H1 (cell line): ENCODE results near the gene SIGLEC10. TPM values are rescaled to one million over a fixed set of nuclear protein-coding genes. Genes with fewer than 3 reads are reported as not detected.

Experiments
- CTCF ChIA-PET: fragments of 300-600 bp; sonication (Branson Sonifier 250); formaldehyde crosslinking; loops from one replicate; lab custom pipeline; 2021; ENCODE audit not compliant: partially characterized antibody; lab: Charles Lee
- POLR2A ChIA-PET: fragments of 300-600 bp; sonication (Branson Sonifier 250); formaldehyde crosslinking; loops from one replicate; lab custom pipeline; 2021; ENCODE audit warnings: inconsistent platforms; ENCODE audit not compliant: partially characterized antibody; lab: Charles Lee
- DNase-seq, 2 experiments: peaks; one replicate each; pipeline versions ENCODE4 v3.0.0 to v3.0.0-alpha.2; 2010 to 2022; ENCODE audit warnings: low spot score in 2 of 2, low read depth in 1 of 2, mixed read lengths in 1 of 2
- FAIRE-seq: peaks from 2 replicates; lab custom pipeline; 2011; peaks lifted over from hg19 to GRCh38; lab: Jason Lieb, UNC
- H2AFZ ChIP-seq: 2 replicates; pipeline ENCODE4 v1.8.1; 2012; ENCODE audit warnings: low read length, inconsistent platforms
- H2AK5ac ChIP-seq: 2 replicates; pipeline ENCODE4 v1.6.1; 2013; ENCODE audit warnings: low read depth, low read length
- H2BK120ac ChIP-seq: replicated peaks from 2 replicates; pipeline ENCODE3; 2013; ENCODE audit warnings: low read depth, low read length, inconsistent platforms
- H2BK12ac ChIP-seq: 2 replicates; pipeline ENCODE4 v1.6.1; 2013; ENCODE audit warnings: low read depth, low read length
- H2BK15ac ChIP-seq: 2 replicates; pipeline ENCODE4 v1.6.1; 2013; ENCODE audit warnings: low read length
- H2BK20ac ChIP-seq: 2 replicates; pipeline ENCODE4 v1.6.1; 2013; ENCODE audit warnings: low read length
- H2BK5ac ChIP-seq: 2 replicates; pipeline ENCODE4 v1.6.1; 2013; ENCODE audit warnings: low read depth, low read length
- H3K14ac ChIP-seq: 2 replicates; pipeline ENCODE4 v1.6.1; 2013; ENCODE audit warnings: inconsistent platforms; ENCODE audit not compliant: insufficient read length
- H3K18ac ChIP-seq: 2 replicates; pipeline ENCODE4 v1.6.1; 2013; ENCODE audit warnings: low read length; ENCODE audit errors: extremely low read depth
- H3K23ac ChIP-seq: 2 replicates; pipeline ENCODE4 v1.6.1; 2013; ENCODE audit warnings: inconsistent platforms; ENCODE audit not compliant: insufficient read length
- H3K23me2 ChIP-seq: 2 replicates; pipeline ENCODE4 v1.6.1; 2013; ENCODE audit warnings: low read depth, low read length
- H3K27ac ChIP-seq: 2 replicates; pipeline ENCODE4 v1.6.1; 2011; ENCODE audit warnings: low read depth, low read length, inconsistent platforms
- H3K27me3 ChIP-seq, 4 experiments: replicated peaks in 1 of 4; 1 replicate in 1 of 4; 2 replicates in 3 of 4; pipeline versions ENCODE4 v1.6.1 to v1.8.1; 2011 to 2013; ENCODE audit warnings: low read length in 3 of 4, mild to moderate bottlenecking in 3 of 4, inconsistent platforms in 2 of 4, mixed read lengths in 2 of 4, moderate library complexity in 1 of 4; ENCODE audit not compliant: control insufficient read depth in 3 of 4, insufficient read depth in 3 of 4; ENCODE audit errors: extremely low read depth in 1 of 4
- H3K36me3 ChIP-seq, 4 experiments: 2 replicates each; pipeline versions ENCODE4 v1.6.1 to v1.8.1; 2011 to 2013; ENCODE audit warnings: mild to moderate bottlenecking in 4 of 4, low read length in 3 of 4, moderate library complexity in 2 of 4, control low read depth in 1 of 4, inconsistent platforms in 1 of 4; ENCODE audit not compliant: insufficient read depth in 4 of 4, control insufficient read depth in 2 of 4
- H3K4ac ChIP-seq: replicated peaks from 2 replicates; pipeline ENCODE3; 2013; ENCODE audit warnings: low read length, low read depth, mixed read lengths, inconsistent platforms; ENCODE audit not compliant: insufficient read length
- H3K4me1 ChIP-seq, 4 experiments: replicated peaks in 1 of 4; 1 replicate in 1 of 4; 2 replicates in 3 of 4; pipeline versions ENCODE4 v1.6.1 to v1.8.1; 2011 to 2013; ENCODE audit warnings: low read length in 3 of 4, inconsistent platforms in 2 of 4, mixed read lengths in 1 of 4; ENCODE audit not compliant: insufficient read depth in 4 of 4, control insufficient read depth in 3 of 4
- H3K4me2 ChIP-seq, 2 experiments: 2 replicates each; pipeline versions ENCODE4 v1.6.1 to v1.8.1; 2011 to 2013; ENCODE audit warnings: low read depth in 2 of 2, low read length in 2 of 2, control low read depth in 1 of 2, inconsistent platforms in 1 of 2, mild to moderate bottlenecking in 1 of 2; ENCODE audit not compliant: insufficient read depth in 1 of 2
- H3K4me3 ChIP-seq, 4 experiments: fragments of 200-600, 300-600 bp in 1 of 4; sonication (generic), shearing (Covaris generic), sonication (Bioruptor Twin) in 1 of 4; 2 replicates each; pipeline versions ENCODE4 v1.5.1 to v1.8.1; 2011 to 2016; ENCODE audit warnings: low read length in 4 of 4, low read depth in 3 of 4, control low read depth in 2 of 4, inconsistent platforms in 2 of 4, mild to moderate bottlenecking in 2 of 4, mixed read lengths in 1 of 4, moderate library complexity in 1 of 4; ENCODE audit not compliant: insufficient read depth in 2 of 4; ENCODE audit errors: extremely low read depth in 1 of 4
- H3K56ac ChIP-seq: replicated peaks from 2 replicates; pipeline ENCODE3; 2013; ENCODE audit warnings: low read depth, mild to moderate bottlenecking, mixed read lengths, low read length, inconsistent platforms; ENCODE audit not compliant: insufficient read length
- H3K79me1 ChIP-seq: 2 replicates; pipeline ENCODE4 v1.6.1; 2013; ENCODE audit warnings: low read depth, low read length, control low read depth
- H3K79me2 ChIP-seq, 2 experiments: 2 replicates each; pipeline versions ENCODE4 v1.6.1 to v1.8.1; 2012 to 2013; ENCODE audit warnings: low read length in 2 of 2, mild to moderate bottlenecking in 2 of 2, inconsistent platforms in 1 of 2; ENCODE audit not compliant: insufficient read depth in 2 of 2, control insufficient read depth in 1 of 2
- H3K9ac ChIP-seq, 4 experiments: replicated peaks in 1 of 4; 1 replicate in 1 of 4; 2 replicates in 3 of 4; pipeline versions ENCODE4 v1.6.1 to v1.8.1; 2011 to 2013; ENCODE audit warnings: low read depth in 3 of 4, low read length in 3 of 4, control low read depth in 2 of 4, mild to moderate bottlenecking in 2 of 4, moderate library complexity in 2 of 4, inconsistent platforms in 1 of 4; ENCODE audit errors: extremely low read depth in 1 of 4
- H3K9me3 ChIP-seq, 2 experiments: 2 replicates each; pipeline versions ENCODE4 v1.6.1 to v1.8.1; 2012 to 2013; ENCODE audit warnings: mild to moderate bottlenecking in 2 of 2, moderate library complexity in 2 of 2, control low read depth in 1 of 2, inconsistent platforms in 1 of 2, low read depth in 1 of 2, low read length in 1 of 2, mixed read lengths in 1 of 2; ENCODE audit not compliant: insufficient read depth in 2 of 2
- H4K20me1 ChIP-seq, 2 experiments: replicated peaks in 1 of 2; 2 replicates each; pipeline versions ENCODE3 to v1.8.1; 2011 to 2013; ENCODE audit warnings: inconsistent platforms in 2 of 2, low read length in 2 of 2, mild to moderate bottlenecking in 1 of 2; ENCODE audit not compliant: insufficient read depth in 2 of 2, control insufficient read depth in 1 of 2
- H4K5ac ChIP-seq: 2 replicates; pipeline ENCODE4 v1.6.1; 2013; ENCODE audit warnings: low read length, low read depth, mixed read lengths, inconsistent platforms; ENCODE audit not compliant: insufficient read length
- H4K8ac ChIP-seq: 2 replicates; pipeline ENCODE4 v1.8.0; 2013; ENCODE audit warnings: mild to moderate bottlenecking, moderate library complexity, low read length, inconsistent platforms; ENCODE audit not compliant: insufficient read depth; ENCODE audit errors: extremely low read depth
- H4K91ac ChIP-seq: replicated peaks from 2 replicates; pipeline ENCODE3; 2013; ENCODE audit warnings: low read length, mixed read lengths, inconsistent platforms; ENCODE audit not compliant: insufficient read length
- BCL11A ChIP-seq, 2 experiments: IDR thresholded peaks; one replicate each; pipeline ENCODE4 v1.6.1; 2011; ENCODE audit warnings: low read depth in 2 of 2, low read length in 2 of 2, mild to moderate bottlenecking in 2 of 2
- CTBP2 ChIP-seq: IDR thresholded peaks from 2 replicates; pipeline ENCODE4 v1.7.0; 2011; ENCODE audit warnings: borderline replicate concordance, mild to moderate bottlenecking, moderate library complexity, mixed read lengths, low read length; ENCODE audit not compliant: insufficient read depth, insufficient read length
- HDAC2 ChIP-seq, 2 experiments: fragments of 300-600 bp in 1 of 2; sonication (generic) in 1 of 2; IDR thresholded peaks; 2 replicates each; pipeline ENCODE4 v1.6.1; 2011 to 2012; ENCODE audit warnings: low read depth in 2 of 2, low read length in 2 of 2, mild to moderate bottlenecking in 2 of 2, moderate library complexity in 2 of 2, borderline replicate concordance in 1 of 2, inconsistent platforms in 1 of 2
- JUND ChIP-seq: IDR thresholded peaks from 2 replicates; pipeline ENCODE4 v1.6.1; 2011; ENCODE audit warnings: mild to moderate bottlenecking, improper control_type of control experiment, low read length
- MAFK ChIP-seq: IDR thresholded peaks from 2 replicates; pipeline ENCODE4 v1.6.1; 2012; ENCODE audit warnings: low read depth, mild to moderate bottlenecking, improper control_type of control experiment, low read length
- POLR2AphosphoS5 ChIP-seq: IDR thresholded peaks from 2 replicates; pipeline ENCODE4 v1.6.1; 2011; ENCODE audit warnings: low read depth, low read length
- SAP30 ChIP-seq: fragments of 300-600 bp; sonication (generic); IDR thresholded peaks from 2 replicates; pipeline ENCODE4 v1.7.1; 2012; ENCODE audit warnings: low read length, moderate library complexity, mild to moderate bottlenecking, inconsistent platforms; ENCODE audit not compliant: insufficient read depth, insufficient replicate concordance
- WGBS, 2 experiments: shearing (Covaris generic) in 1 of 2; methylation state at CpG; one replicate each; pipeline versions ENCODE4 v1.1.6 to v1.1.7; 2013 to 2015; ENCODE audit warnings: low lambda C conversion rate in 2 of 2, mixed read lengths in 2 of 2, inconsistent platforms in 1 of 2, low coverage in 1 of 2, missing lambda C conversion rate in 1 of 2; ENCODE audit not compliant: insufficient replicate concordance in 2 of 2, insufficient coverage in 1 of 2, insufficient read length in 1 of 2; ENCODE audit errors: extremely low coverage in 1 of 2, missing lambda C conversion rate in 1 of 2; 5-methylcytosine and 5-hydroxymethylcytosine counted together
- polyA plus RNA-seq, 7 experiments: library from polyadenylated mRNA; depleted of rRNA in 3 of 7; stranded (reverse) in 5 of 7; unstranded in 2 of 7; fragments of >200 nt in 5 of 7; fragments of 200-250 nt in 2 of 7; gene quantifications; 1 replicate in 5 of 7; 2 replicates in 1 of 7; 4 replicates in 1 of 7; pipeline versions ENCODE4 v1.2.1 to v1.2.3, GENCODE V29; 2011 to 2013; ENCODE audit warnings: missing spikeins in 2 of 7, mixed read lengths in 2 of 7
- total RNA-seq: library from RNA; stranded (reverse); fragmentation: NEBNext Ultra II Directional; extraction: Animal tissue kit (Norgen Biotek cat#: 25700); gene quantifications from 2 replicates; pipeline ENCODE4 v1.2.1, GENCODE V29; 2021

The SIGLEC10 gene
- total and polyA plus RNA-seq, 2 of the 8 experiments (the other 6 are each of a cell fraction or from before 2014, with no cell fraction given): 0.06 TPM; not detected in 1

GRCh38 chr19:51396175-51396574 lies 21.3 kb downstream of the SIGLEC10 start:
- Histone ChIP-seq H3K4me3 (no peak overlapping the region), H3K36me3 (peaks cover 0 to 3% (median 0%) of the 10 kb centered on the region in 4 experiments; a peak in 2 of 8 replicates), H3K27me3 (no peaks in the 10 kb centered on the region), H3K14ac (no peak overlapping the region), H3K79me2 (peaks cover 0 to 5% of the 10 kb centered on the region in 2 experiments; a peak in 2 of 4 replicates), H3K27ac (no peak overlapping the region), H2AFZ (no peak overlapping the region), H4K91ac (no peak overlapping the region)
- FAIRE-seq: no peak
- POLR2A ChIA-PET: interaction anchor here (1.3 to 1.4 kb wide), 2 partner anchors 41 to 57 kb away, joined by 3 to 4 read pairs; no protein-coding TSS in a partner anchor
- TF ChIP-seq MAFK: no peak
- no peak for TF ChIP-seq HDAC2 (IDR thresholded peaks at IDR 0.05; ENCODE audit: borderline replicate concordance in 1 of 2, low read depth in 2 of 2, low read length in 2 of 2)
- no peak for TF ChIP-seq SAP30
- no peak for TF ChIP-seq JUND
- no peak for TF ChIP-seq BCL11A (IDR thresholded peaks at IDR 0.05; ENCODE audit: low read depth in 2 of 2, low read length in 2 of 2)
- TF ChIP-seq POLR2AphosphoS5: no peak
- no peak for TF ChIP-seq CTBP2
- TF ChIP-seq, all 59 proteins: peak for 0
- Histone ChIP-seq H2BK15ac (no peak overlapping the region), H3K18ac (no peak overlapping the region), H3K4me2 (no peak overlapping the region; a peak in 1 of 4 replicates), H3K79me1 (no peaks in the 10 kb centered on the region), H4K8ac (no peak overlapping the region), H3K23ac (no peak overlapping the region), H2AK5ac (no peak overlapping the region), H3K56ac (no peak overlapping the region), H4K5ac (no peak overlapping the region), H2BK12ac (no peak overlapping the region), H3K23me2 (peaks cover 7% of the 10 kb centered on the region), H2BK20ac (no peak overlapping the region), H3K4me1 (peaks cover 0 to 7% (median 0%) of the 10 kb centered on the region in 4 experiments; a peak in 3 of 7 replicates), H3K4ac (no peak overlapping the region), H4K20me1 (no peaks in the 10 kb centered on the region), H2BK5ac (no peak overlapping the region), H3K9me3 (peaks cover 0 to under 1% of the 10 kb centered on the region in 2 experiments; a peak in 1 of 4 replicates), H2BK120ac (no peak overlapping the region), H3K9ac (no peak overlapping the region)
- CTCF ChIA-PET: interaction anchor here (1.0 to 7.0 kb wide), 4 partner anchors 13 to 265 kb away, joined by 3 to 74 read pairs (median 8); no protein-coding TSS in a partner anchor
- no peak for DNase-seq
- WGBS, 2 experiments: 100% methylated on average over 2 of the region's 2 CpGs; no CpG with 5 or more reads in 1 of the 2 experiments
